ENCODE results near the gene STAB1.

The STAB1 gene

GRCh38 chr3:52481819-52482521 is 13.2 kb upstream of the STAB1 start:
- no peak overlapping the region for H3K4me3 ChIP-seq (replicated peaks; ENCODE audit: low read depth, low read length)
- TF ChIP-seq, protein P1, sequence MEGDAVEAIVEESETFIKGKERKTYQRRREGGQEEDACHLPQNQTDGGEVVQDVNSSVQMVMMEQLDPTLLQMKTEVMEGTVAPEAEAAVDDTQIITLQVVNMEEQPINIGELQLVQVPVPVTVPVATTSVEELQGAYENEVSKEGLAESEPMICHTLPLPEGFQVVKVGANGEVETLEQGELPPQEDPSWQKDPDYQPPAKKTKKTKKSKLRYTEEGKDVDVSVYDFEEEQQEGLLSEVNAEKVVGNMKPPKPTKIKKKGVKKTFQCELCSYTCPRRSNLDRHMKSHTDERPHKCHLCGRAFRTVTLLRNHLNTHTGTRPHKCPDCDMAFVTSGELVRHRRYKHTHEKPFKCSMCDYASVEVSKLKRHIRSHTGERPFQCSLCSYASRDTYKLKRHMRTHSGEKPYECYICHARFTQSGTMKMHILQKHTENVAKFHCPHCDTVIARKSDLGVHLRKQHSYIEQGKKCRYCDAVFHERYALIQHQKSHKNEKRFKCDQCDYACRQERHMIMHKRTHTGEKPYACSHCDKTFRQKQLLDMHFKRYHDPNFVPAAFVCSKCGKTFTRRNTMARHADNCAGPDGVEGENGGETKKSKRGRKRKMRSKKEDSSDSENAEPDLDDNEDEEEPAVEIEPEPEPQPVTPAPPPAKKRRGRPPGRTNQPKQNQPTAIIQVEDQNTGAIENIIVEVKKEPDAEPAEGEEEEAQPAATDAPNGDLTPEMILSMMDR (IDR thresholded peaks at IDR 0.05; ENCODE audit: low read depth, low read length, missing control alignments) = peak; percentile 63
- no peak for DNase-seq (ENCODE audit: extremely low read depth, low read depth)

- no peak overlapping the region for H3K4me3 ChIP-seq (replicated peaks; ENCODE audit: low read depth, low read length)
- no peak for DNase-seq (ENCODE audit: extremely low read depth, low read depth)
- TF ChIP-seq, protein P1 (IDR thresholded peaks at IDR 0.05; ENCODE audit: low read depth, low read length, missing control alignments) = no peak
Observed at GRCh38 chr3:52483081-52483480, 12.1 kb upstream of the STAB1 start.

GRCh38 chr3:52483577-52484381 is 11.4 kb upstream of the STAB1 start:
- no peak overlapping the region for H3K4me3 ChIP-seq (replicated peaks; ENCODE audit: low read depth, low read length)
- DNase-seq (ENCODE audit: extremely low read depth, low read depth) = peak; percentile 66
- TF ChIP-seq, protein P1 (IDR thresholded peaks at IDR 0.05; ENCODE audit: low read depth, low read length, missing control alignments) = no peak

DNA sequence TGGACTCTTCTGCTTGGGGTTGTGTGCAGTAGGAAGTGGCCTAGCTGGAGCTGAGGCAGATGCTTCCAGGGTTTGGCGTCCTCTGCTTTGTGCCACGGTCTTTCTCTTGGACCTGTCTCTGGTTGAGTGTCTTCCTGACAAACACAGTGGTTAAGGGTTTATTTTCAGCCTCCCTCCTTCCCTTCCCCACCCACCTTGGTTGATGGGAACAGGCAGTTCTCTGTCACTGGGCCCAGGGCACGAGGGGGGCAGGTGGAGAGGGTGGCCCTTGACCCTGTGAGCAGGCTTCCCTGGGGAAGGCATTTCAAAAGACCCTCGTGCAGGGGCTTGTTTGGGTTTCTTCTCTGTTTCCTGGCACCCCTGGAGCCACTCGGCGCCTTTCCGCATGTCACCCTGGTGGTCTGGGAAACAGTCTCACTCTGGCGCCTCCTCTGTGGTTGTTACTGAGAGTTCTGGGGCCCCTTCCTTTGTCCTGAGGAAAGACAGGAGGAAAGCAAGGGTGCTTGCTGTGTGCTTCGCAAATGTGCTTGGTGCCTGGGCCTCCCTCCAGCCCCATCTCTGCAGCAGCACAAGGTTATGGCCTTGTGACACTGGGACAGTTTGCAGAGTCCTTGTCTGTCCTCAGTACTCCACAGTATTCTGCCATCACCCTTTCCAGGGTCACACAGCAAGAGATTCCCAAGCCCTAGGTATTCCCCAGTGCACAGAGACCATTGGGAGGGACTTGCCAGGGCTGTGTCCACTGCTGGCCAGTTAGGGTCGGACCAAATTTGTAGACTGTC is 10.3 kb upstream of the STAB1 start:
- no peak overlapping the region for H3K4me3 ChIP-seq (replicated peaks; ENCODE audit: low read depth, low read length)
- no peak for DNase-seq (ENCODE audit: extremely low read depth, low read depth)
- TF ChIP-seq, protein P1 (IDR thresholded peaks at IDR 0.05; ENCODE audit: low read depth, low read length, missing control alignments) = no peak

DNA sequence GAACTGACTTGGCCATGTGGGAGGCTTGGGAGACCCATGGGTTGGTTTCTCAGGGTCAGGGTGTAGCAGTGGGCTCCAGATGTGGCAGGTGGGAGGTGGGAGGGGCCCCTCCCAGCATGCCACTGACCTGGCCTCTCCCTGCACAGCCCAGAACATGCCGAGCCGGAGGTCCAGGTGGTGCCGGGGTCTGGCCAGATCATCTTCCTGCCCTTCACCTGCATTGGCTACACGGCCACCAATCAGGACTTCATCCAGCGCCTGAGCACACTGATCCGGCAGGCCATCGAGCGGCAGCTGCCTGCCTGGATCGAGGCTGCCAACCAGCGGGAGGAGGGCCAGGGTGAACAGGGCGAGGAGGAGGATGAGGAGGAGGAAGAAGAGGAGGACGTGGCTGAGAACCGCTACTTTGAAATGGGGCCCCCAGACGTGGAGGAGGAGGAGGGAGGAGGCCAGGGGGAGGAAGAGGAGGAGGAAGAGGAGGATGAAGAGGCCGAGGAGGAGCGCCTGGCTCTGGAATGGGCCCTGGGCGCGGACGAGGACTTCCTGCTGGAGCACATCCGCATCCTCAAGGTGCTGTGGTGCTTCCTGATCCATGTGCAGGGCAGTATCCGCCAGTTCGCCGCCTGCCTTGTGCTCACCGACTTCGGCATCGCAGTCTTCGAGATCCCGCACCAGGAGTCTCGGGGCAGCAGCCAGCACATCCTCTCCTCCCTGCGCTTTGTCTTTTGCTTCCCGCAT is 7.9 kb upstream of the STAB1 start:
- TF ChIP-seq, protein P1 (IDR thresholded peaks at IDR 0.05; ENCODE audit: low read depth, low read length, missing control alignments) = no peak
- no peak for DNase-seq (ENCODE audit: extremely low read depth, low read depth)
- H3K4me3 ChIP-seq (replicated peaks; ENCODE audit: low read depth, low read length) = no peak overlapping the region
